Esophagus squamous epithelium (tissue), 5 donors: Measurements from ENCODE around the gene PTGER2. TPM values are rescaled to one million over a fixed set of nuclear protein-coding genes. Genes with fewer than 3 reads are reported as not detected.

ENCODE experiments used
- DNase-seq: peaks from one replicate; lab custom pipeline; 2025; lab: John Stamatoyannopoulos, UW
- H3K27ac ChIP-seq, 4 donors: fragments of 200-600 bp; sonication (generic); one replicate each; pipeline ENCODE4 v1.5.1; 2016 to 2019; ENCODE audit warnings: mild to moderate bottlenecking in 1 of 4
- H3K27me3 ChIP-seq, 4 donors: fragments of 200-600 bp; sonication (generic); 1 replicate in 3 of 4; 2 replicates in 1 of 4; pipeline versions ENCODE4 v1.5.1 to v1.6.0; 2017 to 2021; ENCODE audit warnings: antibody characterized with exemption in 1 of 4
- H3K36me3 ChIP-seq, 3 donors: fragments of 200-600 bp; sonication (generic); one replicate each; pipeline ENCODE4 v1.5.1; 2016 to 2019
- H3K4me1 ChIP-seq, 3 donors: fragments of 200-600 bp; sonication (generic); one replicate each; pipeline ENCODE4 v1.5.1; 2017 to 2019
- H3K4me3 ChIP-seq, 4 donors: fragments of 200-600 bp; sonication (generic); 1 replicate in 3 of 4; 2 replicates in 1 of 4; pipeline ENCODE4 v1.5.1; 2016 to 2019; ENCODE audit warnings: mild to moderate bottlenecking in 2 of 4, moderate library complexity in 1 of 4
- H3K9me3 ChIP-seq, 3 donors: fragments of 200-600 bp; sonication (generic); one replicate each; pipeline ENCODE4 v1.5.1; 2016 to 2019
- CTCF ChIP-seq, 6 experiments: fragments of 450-650 bp in 4 of 6; fragments of 200-600 bp in 2 of 6; sonication (generic) in 2 of 6; IDR thresholded peaks; one replicate each; pipeline ENCODE4 v1.5.1; 2016 to 2019; ENCODE audit warnings: antibody characterized with exemption in 6 of 6, mild to moderate bottlenecking in 4 of 6, moderate library complexity in 4 of 6
- POLR2A ChIP-seq, 4 donors: fragments of 450-650 bp; IDR thresholded peaks; one replicate each; pipeline ENCODE4 v1.6.1; 2017; ENCODE audit warnings: antibody characterized with exemption in 4 of 4, mild to moderate bottlenecking in 4 of 4, moderate library complexity in 3 of 4
- WGBS, 2 donors: methylation state at CpG; one replicate each; pipeline ENCODE4 v1.1.5; 2018; 5-methylcytosine and 5-hydroxymethylcytosine counted together
- intact Hi-C: fragments of 100-400 bp; cut with DNase I; formaldehyde crosslinking; loops from one replicate; pipeline ENCODE4 v1.15.0; 2022
- total RNA-seq, 4 donors: library from RNA; depleted of rRNA; stranded (reverse); fragments of >200 nt; gene quantifications; one replicate each; pipeline ENCODE4 v1.1.0, GENCODE V29; 2016
- donor health status: DM: yes; HTN: yes; CAD: no.

The PTGER2 gene
- total RNA-seq, 4 donors from 2014 or later: 0.31 to 2.5 (median 1.1) TPM; not detected in 1

- no peaks in the 10 kb centered on the region for H3K36me3 ChIP-seq
- WGBS, 2 donors: 47 to 80% methylated on average over 1 of the region's 1 CpG
- TF ChIP-seq POLR2A (IDR thresholded peaks at IDR 0.05) (no peak), CTCF (IDR thresholded peaks at IDR 0.05) (no peak)
- H3K9me3 ChIP-seq: no peaks in the 10 kb centered on the region
- DNase-seq: no peak
- intact Hi-C loops: no loop called here
- H3K4me3 ChIP-seq: no peak overlapping the region
- no peaks in the 10 kb centered on the region for H3K27me3 ChIP-seq
- no peaks in the 10 kb centered on the region for H3K4me1 ChIP-seq
- no peak overlapping the region for H3K27ac ChIP-seq
These were observed 28.9 kb downstream of the PTGER2 start for GRCh38 chr14:52342849-52343596.

- WGBS, 2 donors: 83 to 85% methylated on average over 4 of the region's 4 CpGs
- no peaks in the 10 kb centered on the region for H3K27me3 ChIP-seq
- intact Hi-C loops: no loop called here
These were observed 32.7 kb downstream of the PTGER2 start for GRCh38 chr14:52346778-52347177.

GRCh38 chr14:52348279-52348678 lies 34.2 kb downstream of the PTGER2 start:
- WGBS, 2 donors: 65 to 71% methylated on average over 5 of the region's 5 CpGs
- TF ChIP-seq CTCF (IDR thresholded peaks at IDR 0.05): no peak
- no peak for TF ChIP-seq POLR2A (IDR thresholded peaks at IDR 0.05)

More at GRCh38 chr14:52346778-52347177, 32.7 kb downstream of the PTGER2 start:
- no peak for TF ChIP-seq POLR2A (IDR thresholded peaks at IDR 0.05)
- no peak for TF ChIP-seq CTCF (IDR thresholded peaks at IDR 0.05)
- no peak for DNase-seq
- no peak overlapping the region for H3K27ac ChIP-seq
- H3K4me3 ChIP-seq: no peak overlapping the region
- peaks cover 0 to 13% (median 6%) of the 10 kb centered on the region in 3 donors for H3K4me1 ChIP-seq
- no peaks in the 10 kb centered on the region for H3K9me3 ChIP-seq
- H3K36me3 ChIP-seq: no peaks in the 10 kb centered on the region

GRCh38 chr14:52348776-52349175 lies 34.7 kb downstream of the PTGER2 start:
- TF ChIP-seq CTCF (IDR thresholded peaks at IDR 0.05) (no peak), POLR2A (IDR thresholded peaks at IDR 0.05) (no peak)
- Histone ChIP-seq H3K27ac (peak overlapping the region in 1 of 4 donors; percentile 23), H3K4me3 (no peak overlapping the region), H3K9me3 (no peaks in the 10 kb centered on the region), H3K36me3 (no peaks in the 10 kb centered on the region), H3K27me3 (no peaks in the 10 kb centered on the region), H3K4me1 (peaks cover 0 to 25% (median 6%) of the 10 kb centered on the region in 3 donors)
- no peak for DNase-seq
- 13 to 29% methylated on average over 2 of the region's 2 CpGs for WGBS, 2 donors
- intact Hi-C loops: no loop called here

More at GRCh38 chr14:52348279-52348678, 34.2 kb downstream of the PTGER2 start:
- Histone ChIP-seq H3K27ac (peak overlapping the region in 1 of 4 donors; percentile 23), H3K9me3 (no peaks in the 10 kb centered on the region), H3K27me3 (no peaks in the 10 kb centered on the region), H3K36me3 (no peaks in the 10 kb centered on the region), H3K4me1 (peaks cover 0 to 25% (median 6%) of the 10 kb centered on the region in 3 donors), H3K4me3 (no peak overlapping the region)
- DNase-seq: no peak
- intact Hi-C loops: no loop called here

- no peak for DNase-seq
- WGBS, 2 donors: 53 to 60% methylated on average over 2 of the region's 2 CpGs
- Histone ChIP-seq H3K27ac (no peak overlapping the region), H3K9me3 (no peaks in the 10 kb centered on the region), H3K4me1 (peaks cover 0 to 26% (median 6%) of the 10 kb centered on the region in 3 donors), H3K36me3 (no peaks in the 10 kb centered on the region), H3K27me3 (no peaks in the 10 kb centered on the region), H3K4me3 (no peak overlapping the region)
- intact Hi-C loops: no loop called here
- TF ChIP-seq POLR2A (IDR thresholded peaks at IDR 0.05): no peak
- no peak for TF ChIP-seq CTCF (IDR thresholded peaks at IDR 0.05)
These were observed 35.6 kb downstream of the PTGER2 start for GRCh38 chr14:52349731-52350130.
